AG04449 (cell line): ENCODE results near the gene SLC17A8.

Experiments used
- CTCF ChIA-PET: fragments of 350-600 bp; formaldehyde crosslinking; extraction: SDS; loops from one replicate; lab custom pipeline; 2021; ENCODE audit warnings: antibody characterized with exemption; lab: Yijun Ruan, JAX
- POLR2A ChIA-PET: fragments of 400-600, 350-600 bp; formaldehyde crosslinking; extraction: SDS; loops from one replicate; lab custom pipeline; 2020; ENCODE audit warnings: antibody characterized with exemption, inconsistent platforms; lab: Yijun Ruan, JAX
- DNase-seq: peaks from one replicate; pipeline ENCODE4 v3.0.0-alpha.2; 2010; ENCODE audit warnings: low read depth, low spot score
- H3K4me3 ChIP-seq: 2 replicates; pipeline ENCODE4 v1.5.1; 2011; ENCODE audit warnings: low read depth, mild to moderate bottlenecking, control low read depth, low read length
- TF ChIP-seq, protein P1 (sequence below): IDR thresholded peaks from one replicate; pipeline ENCODE4 v1.5.1; 2011; ENCODE audit warnings: mild to moderate bottlenecking, moderate library complexity, low read length, control low read depth, inconsistent platforms; ENCODE audit not compliant: insufficient read depth; ENCODE audit errors: missing control alignments

SLC17A8 gene

DNA sequence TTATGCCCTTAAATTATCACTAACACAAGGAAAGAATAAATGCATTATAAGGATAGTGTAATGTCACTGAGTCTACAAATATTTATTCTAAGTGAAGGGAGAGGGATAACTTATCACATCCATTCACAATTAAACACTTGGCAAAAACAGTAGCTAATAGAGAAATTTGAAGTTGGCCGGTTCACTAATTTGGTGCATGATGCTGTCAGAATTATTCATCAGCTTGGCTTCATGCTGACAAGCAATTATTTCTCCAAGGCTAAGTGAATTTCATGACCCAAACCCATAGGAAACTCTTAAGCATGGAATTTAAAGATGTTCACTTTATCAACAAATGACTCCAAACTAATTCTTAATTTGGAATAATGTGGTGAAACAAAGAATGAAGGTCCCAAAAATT, 91.8 kb downstream of the SLC17A8 start:
- DNase-seq: no peak
- TF ChIP-seq, protein P1, sequence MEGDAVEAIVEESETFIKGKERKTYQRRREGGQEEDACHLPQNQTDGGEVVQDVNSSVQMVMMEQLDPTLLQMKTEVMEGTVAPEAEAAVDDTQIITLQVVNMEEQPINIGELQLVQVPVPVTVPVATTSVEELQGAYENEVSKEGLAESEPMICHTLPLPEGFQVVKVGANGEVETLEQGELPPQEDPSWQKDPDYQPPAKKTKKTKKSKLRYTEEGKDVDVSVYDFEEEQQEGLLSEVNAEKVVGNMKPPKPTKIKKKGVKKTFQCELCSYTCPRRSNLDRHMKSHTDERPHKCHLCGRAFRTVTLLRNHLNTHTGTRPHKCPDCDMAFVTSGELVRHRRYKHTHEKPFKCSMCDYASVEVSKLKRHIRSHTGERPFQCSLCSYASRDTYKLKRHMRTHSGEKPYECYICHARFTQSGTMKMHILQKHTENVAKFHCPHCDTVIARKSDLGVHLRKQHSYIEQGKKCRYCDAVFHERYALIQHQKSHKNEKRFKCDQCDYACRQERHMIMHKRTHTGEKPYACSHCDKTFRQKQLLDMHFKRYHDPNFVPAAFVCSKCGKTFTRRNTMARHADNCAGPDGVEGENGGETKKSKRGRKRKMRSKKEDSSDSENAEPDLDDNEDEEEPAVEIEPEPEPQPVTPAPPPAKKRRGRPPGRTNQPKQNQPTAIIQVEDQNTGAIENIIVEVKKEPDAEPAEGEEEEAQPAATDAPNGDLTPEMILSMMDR: no peak
- ChIA-PET POLR2A (no interaction called here), CTCF (interaction anchor here (1.0 kb wide), 1 partner anchor 8 kb away, joined by 3 read pairs; no protein-coding TSS in a partner anchor)
- no peak overlapping the region for H3K4me3 ChIP-seq

DNA sequence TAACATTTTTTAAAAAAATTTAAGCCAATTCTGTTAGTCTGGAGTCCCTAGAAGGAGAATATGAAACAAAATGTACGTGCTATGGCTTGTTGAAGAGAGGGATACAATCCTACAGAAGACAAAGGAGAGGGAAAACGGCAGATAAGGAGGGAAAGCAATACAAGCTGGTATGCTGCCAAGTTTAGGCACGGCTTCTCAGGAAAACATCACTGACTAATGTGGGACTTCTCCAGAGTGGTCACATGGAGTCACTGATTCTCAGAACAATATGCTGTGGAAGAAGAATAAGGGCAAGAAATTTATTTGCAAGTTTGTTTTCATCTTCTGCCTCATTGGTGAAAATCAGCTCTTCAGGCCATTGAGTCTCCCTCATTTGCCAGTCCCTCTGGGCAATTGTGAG, 93.9 kb downstream of the SLC17A8 start:
- no peak overlapping the region for H3K4me3 ChIP-seq
- ChIA-PET POLR2A (no interaction called here), CTCF (no interaction called here)
- TF ChIP-seq, protein P1: no peak
- no peak for DNase-seq

DNA sequence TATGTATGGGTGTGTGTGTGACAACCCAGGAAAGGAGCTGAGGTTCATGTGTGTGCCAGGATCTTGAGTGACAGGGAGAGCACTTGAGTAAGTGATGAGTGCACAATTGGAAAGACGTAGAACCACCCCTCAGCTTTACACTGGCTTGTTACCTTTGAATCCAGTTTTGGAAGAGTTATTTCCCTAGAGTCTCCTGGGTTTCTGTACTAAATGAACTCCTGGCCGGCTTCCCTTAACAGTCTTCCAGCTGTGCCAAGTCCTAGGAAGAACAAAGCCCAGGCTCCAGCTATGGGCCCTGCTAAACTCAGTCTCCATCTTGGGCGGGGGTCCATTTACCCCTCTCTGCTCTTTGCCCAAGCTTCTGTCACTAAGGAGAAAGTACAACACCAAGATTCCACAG, 97.1 kb downstream of the SLC17A8 start:
- DNase-seq: no peak
- POLR2A ChIA-PET: no interaction called here
- CTCF ChIA-PET: no interaction called here
- TF ChIP-seq, protein P1: no peak
- no peak overlapping the region for H3K4me3 ChIP-seq

DNA sequence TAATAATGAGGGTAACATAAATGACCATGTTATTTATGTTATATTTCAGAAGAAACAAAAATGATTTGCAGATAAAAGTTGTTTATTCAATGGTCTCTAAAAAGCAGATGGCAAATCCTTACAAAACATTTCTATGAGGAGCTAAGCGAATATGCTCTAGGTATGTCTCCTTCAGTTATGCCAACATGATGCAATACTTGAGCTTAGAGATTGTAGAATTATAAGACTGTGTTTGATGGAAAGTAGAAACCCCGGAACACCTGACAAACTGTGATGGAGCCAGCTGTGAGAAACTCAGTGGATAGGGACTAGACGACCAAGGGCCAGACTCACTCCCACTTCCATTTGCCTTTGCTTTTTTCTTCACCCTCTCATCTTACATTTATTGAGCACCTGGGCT, 99.0 kb downstream of the SLC17A8 start:
- ChIA-PET POLR2A (no interaction called here), CTCF (no interaction called here)

DNA sequence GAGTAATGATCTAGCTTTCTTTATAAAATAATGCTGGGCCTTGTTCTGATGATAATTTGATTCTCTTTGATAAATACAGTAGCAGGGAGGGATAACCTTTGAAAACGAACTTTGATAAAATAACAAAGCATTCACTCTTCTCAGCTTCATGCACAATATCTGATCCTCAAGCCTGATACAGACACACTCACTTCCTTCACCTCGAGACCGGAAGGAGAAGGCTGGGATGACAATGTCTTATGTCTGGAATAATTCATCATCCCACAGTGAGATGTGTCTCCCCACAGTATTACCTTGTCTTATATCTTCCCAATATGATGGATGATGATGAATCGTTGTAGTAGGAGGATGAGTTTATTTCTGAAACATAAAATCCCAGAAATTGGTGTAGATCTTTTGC, 101.3 kb downstream of the SLC17A8 start:
- TF ChIP-seq, protein P1: no peak
- POLR2A ChIA-PET: no interaction called here
- CTCF ChIA-PET: no interaction called here
- no peak overlapping the region for H3K4me3 ChIP-seq
- DNase-seq: no peak

More for the DNA sequence above, 99.0 kb downstream of the SLC17A8 start:
- no peak for DNase-seq
- TF ChIP-seq, protein P1: no peak
- H3K4me3 ChIP-seq: no peak overlapping the region

DNA sequence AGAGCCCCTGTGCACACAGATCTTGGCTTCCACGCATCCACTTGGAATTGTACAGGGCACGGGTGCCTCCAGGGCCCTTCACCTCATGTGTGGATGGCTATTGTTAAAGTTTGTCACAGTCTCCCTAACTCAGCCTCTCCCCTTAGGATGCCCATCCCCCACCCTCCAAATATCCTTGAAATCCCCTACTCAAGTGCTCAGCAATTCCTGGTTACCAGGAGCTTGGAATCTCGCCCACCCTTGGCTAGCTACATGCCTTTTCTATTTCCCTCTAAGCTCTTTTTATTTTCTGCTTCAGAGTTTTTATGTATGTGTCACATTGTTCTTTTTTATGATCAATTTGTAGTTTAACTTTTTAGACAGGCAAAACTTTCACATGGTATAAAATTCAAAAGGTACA, 103.8 kb downstream of the SLC17A8 start:
- ChIA-PET POLR2A (no interaction called here), CTCF (no interaction called here)
- TF ChIP-seq, protein P1: no peak
- no peak overlapping the region for H3K4me3 ChIP-seq
- no peak for DNase-seq
